Neuronal stem cell (in vitro differentiated cells): ENCODE measurements around the gene CHMP1A.

Source experiments
- DNase-seq: peaks from one replicate; pipeline ENCODE4 v3.0.0-alpha.2; 2013; ENCODE audit warnings: low spot score
- H2AFZ ChIP-seq: one replicate; pipeline ENCODE4 v1.6.1; 2013; ENCODE audit warnings: mild to moderate bottlenecking, low read length, inconsistent platforms
- H2AK5ac ChIP-seq: 2 replicates; pipeline ENCODE4 v1.6.1; 2013; ENCODE audit warnings: low read depth, mild to moderate bottlenecking, inconsistent platforms, low read length, moderate library complexity, mixed read lengths
- H2BK120ac ChIP-seq: 2 replicates; pipeline ENCODE4 v1.6.1; 2013; ENCODE audit warnings: low read depth, mild to moderate bottlenecking, inconsistent platforms, low read length, moderate library complexity, mixed read lengths
- H2BK12ac ChIP-seq: one replicate; pipeline ENCODE4 v1.6.1; 2013; ENCODE audit warnings: low read length, inconsistent platforms
- H2BK15ac ChIP-seq: 2 replicates; pipeline ENCODE4 v1.6.1; 2013; ENCODE audit warnings: mild to moderate bottlenecking, low read length, inconsistent platforms, mixed read lengths
- H2BK5ac ChIP-seq: one replicate; pipeline ENCODE4 v1.6.1; 2013; ENCODE audit warnings: inconsistent platforms, mild to moderate bottlenecking, low read length, moderate library complexity
- H3K14ac ChIP-seq: one replicate; pipeline ENCODE4 v1.6.1; 2013; ENCODE audit warnings: low read length, inconsistent platforms
- H3K18ac ChIP-seq: 2 replicates; pipeline ENCODE4 v1.6.1; 2013; ENCODE audit warnings: low read length, inconsistent platforms
- H3K23ac ChIP-seq: 2 replicates; pipeline ENCODE4 v1.6.1; 2013; ENCODE audit warnings: low read depth, mild to moderate bottlenecking, mixed read lengths, low read length, inconsistent platforms; ENCODE audit not compliant: poor library complexity
- H3K27ac ChIP-seq: replicated peaks from 3 replicates; pipeline ENCODE4 v1.5.1; 2013; ENCODE audit warnings: low read length, inconsistent platforms
- H3K27me3 ChIP-seq, 3 experiments: 2 replicates each; pipeline ENCODE4 v1.6.1; 2013; ENCODE audit warnings: low read length in 3 of 3, mild to moderate bottlenecking in 2 of 3, inconsistent platforms in 1 of 3, low read depth in 1 of 3, mixed read lengths in 1 of 3, moderate library complexity in 1 of 3; ENCODE audit not compliant: control insufficient read depth in 3 of 3, insufficient read depth in 3 of 3
- H3K36me3 ChIP-seq, 2 donors: replicated peaks in 1 of 2; 2 replicates each; pipeline ENCODE4 v1.6.1; 2013; ENCODE audit warnings: low read length in 2 of 2; ENCODE audit not compliant: control insufficient read depth in 2 of 2, insufficient read depth in 2 of 2
- H3K4ac ChIP-seq: 2 replicates; pipeline ENCODE4 v1.6.1; 2013; ENCODE audit warnings: inconsistent platforms, mild to moderate bottlenecking, low read length, moderate library complexity
- H3K4me1 ChIP-seq, 2 donors: 1 replicate in 1 of 2; 2 replicates in 1 of 2; pipeline ENCODE4 v1.6.1; 2013; ENCODE audit warnings: low read length in 2 of 2, low read depth in 1 of 2; ENCODE audit not compliant: control insufficient read depth in 2 of 2, insufficient read depth in 1 of 2
- H3K4me2 ChIP-seq: one replicate; pipeline ENCODE4 v1.6.1; 2013; ENCODE audit warnings: mild to moderate bottlenecking, low read length, inconsistent platforms; ENCODE audit not compliant: insufficient read depth, poor library complexity, severe bottlenecking
- H3K4me3 ChIP-seq, 2 donors: 2 replicates each; pipeline ENCODE4 v1.5.1; 2013; ENCODE audit warnings: low read length in 2 of 2, mild to moderate bottlenecking in 2 of 2, inconsistent platforms in 1 of 2, moderate library complexity in 1 of 2
- H3K79me1 ChIP-seq: one replicate; pipeline ENCODE4 v1.6.1; 2013; ENCODE audit warnings: low read depth, mild to moderate bottlenecking, inconsistent platforms, low read length, moderate library complexity
- H3K9ac ChIP-seq: one replicate; pipeline ENCODE4 v1.6.1; 2013; ENCODE audit warnings: mild to moderate bottlenecking, low read depth, low read length, inconsistent platforms; ENCODE audit not compliant: poor library complexity
- H3K9me3 ChIP-seq, 2 donors: replicated peaks in 1 of 2; 2 replicates each; pipeline versions ENCODE3 to v1.6.1; 2013; ENCODE audit warnings: low read length in 2 of 2, mild to moderate bottlenecking in 2 of 2, inconsistent platforms in 1 of 2, low read depth in 1 of 2, mixed read lengths in 1 of 2, moderate library complexity in 1 of 2; ENCODE audit not compliant: control insufficient read depth in 2 of 2, insufficient read depth in 1 of 2
- H4K8ac ChIP-seq: one replicate; pipeline ENCODE4 v1.6.1; 2013; ENCODE audit warnings: low read depth, mild to moderate bottlenecking, inconsistent platforms, low read length, moderate library complexity
- H4K91ac ChIP-seq: one replicate; pipeline ENCODE4 v1.6.1; 2013; ENCODE audit warnings: low read length, low read depth, mild to moderate bottlenecking, inconsistent platforms; ENCODE audit not compliant: poor library complexity
- WGBS, 2 donors: extraction: QIAGEN DNeasy Blood & Tissue Kit; methylation state at CpG; one replicate each; pipeline ENCODE4 v1.1.7; 2013; ENCODE audit warnings: missing lambda C conversion rate in 2 of 2, mixed read lengths in 1 of 2; ENCODE audit not compliant: insufficient read length in 2 of 2, insufficient replicate concordance in 1 of 2; ENCODE audit errors: extremely low coverage in 2 of 2; 5-methylcytosine and 5-hydroxymethylcytosine counted together

CHMP1A gene

DNA sequence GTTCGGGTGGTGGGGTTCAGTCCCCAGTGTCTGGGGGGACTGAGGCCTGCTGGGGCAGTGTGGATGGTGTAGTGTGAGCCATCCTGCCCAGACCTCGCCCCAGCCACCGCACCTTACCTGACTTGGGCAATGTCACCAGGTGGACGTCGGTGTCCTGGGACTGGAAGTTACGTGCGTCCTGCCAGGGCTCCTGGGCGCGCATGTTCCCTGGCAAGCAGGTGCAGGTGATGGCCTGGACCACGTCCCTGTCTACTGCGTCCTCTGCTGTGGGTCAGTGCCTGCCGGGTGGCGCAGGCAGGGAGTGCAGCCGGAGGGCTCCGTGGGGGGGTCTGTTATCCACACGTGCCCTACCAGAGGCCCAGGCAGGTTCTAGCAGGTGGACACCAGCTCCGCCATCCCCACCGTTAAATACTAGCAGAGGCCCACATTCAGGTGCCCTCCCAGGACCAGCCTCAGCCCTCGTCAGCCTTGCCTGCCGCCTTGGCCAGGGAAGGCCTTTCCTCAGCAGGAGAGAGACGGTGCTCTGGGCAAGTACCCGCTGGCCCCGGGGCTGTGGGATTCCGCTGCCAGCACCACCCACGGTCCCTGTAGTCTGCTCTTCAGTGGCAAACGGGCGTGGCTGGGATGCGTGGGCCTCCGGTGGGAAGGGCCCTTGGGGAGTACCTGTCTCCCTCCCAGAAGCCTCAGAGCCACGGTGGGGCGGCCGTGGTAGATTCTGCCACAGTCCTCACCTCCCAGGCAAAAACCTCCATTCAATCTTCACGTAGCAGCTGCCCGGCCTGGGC lies 52.1 kb downstream of the CHMP1A start:
- no peak overlapping the region for H3K4me2 ChIP-seq
- H2BK120ac ChIP-seq: peak overlapping the region; percentile 81
- H2BK5ac ChIP-seq: peak overlapping the region; percentile 87
- H2AK5ac ChIP-seq: peak overlapping the region; percentile 97
- H4K91ac ChIP-seq: no peak overlapping the region
- no peak overlapping the region for H3K27ac ChIP-seq
- H3K27me3 ChIP-seq: peaks cover 0 to 4% (median 0%) of the 10 kb centered on the region in 3 experiments
- peak overlapping the region; percentile 73 for H3K23ac ChIP-seq
- peak overlapping the region; percentile 87 for H3K18ac ChIP-seq
- WGBS, 2 donors: no CpG with 5 or more reads among the region's 34 CpGs
- H3K14ac ChIP-seq: no peak overlapping the region
- H2BK12ac ChIP-seq: peak overlapping the region; percentile 90
- DNase-seq: no peak
- no peaks in the 10 kb centered on the region for H3K9me3 ChIP-seq
- H3K36me3 ChIP-seq: no peaks in the 10 kb centered on the region
- H3K79me1 ChIP-seq: no peaks in the 10 kb centered on the region
- peak overlapping the region; percentile 60 for H3K9ac ChIP-seq
- H3K4me1 ChIP-seq: peaks cover 17 to 28% of the 10 kb centered on the region in 2 donors
- no peak overlapping the region for H2AFZ ChIP-seq
- H3K4ac ChIP-seq: no peak overlapping the region
- no peak overlapping the region for H4K8ac ChIP-seq
- H2BK15ac ChIP-seq: peak overlapping the region; percentile 94
- H3K4me3 ChIP-seq: no peak overlapping the region

DNA sequence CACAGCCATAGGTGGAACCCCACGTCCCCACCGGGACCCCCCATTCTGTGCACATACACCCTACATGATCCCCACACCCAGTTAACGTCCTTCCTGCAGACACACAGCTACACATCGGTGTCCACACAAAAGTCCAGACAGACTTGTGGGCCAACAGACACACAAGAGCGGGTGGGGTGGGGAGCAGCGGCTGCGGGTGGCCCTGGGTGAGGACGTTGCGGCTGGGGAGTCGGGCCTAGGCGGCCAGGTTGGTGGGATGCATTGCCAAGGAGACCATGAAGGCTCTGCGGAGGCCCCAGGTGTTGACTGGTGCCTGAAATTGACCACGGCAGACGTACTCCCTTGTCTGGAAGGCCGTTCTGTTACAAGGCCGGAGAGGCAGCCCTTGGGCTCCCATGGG lies 52.7 kb downstream of the CHMP1A start:
- peak overlapping the region; percentile 94 for H2BK15ac ChIP-seq
- no peak overlapping the region for H4K8ac ChIP-seq
- H3K4me2 ChIP-seq: no peak overlapping the region
- DNase-seq: no peak
- H3K9me3 ChIP-seq: no peaks in the 10 kb centered on the region
- H2BK12ac ChIP-seq: peak overlapping the region; percentile 90
- H3K14ac ChIP-seq: peak overlapping the region; percentile 0
- WGBS, 2 donors: no CpG with 5 or more reads among the region's 16 CpGs
- no peak overlapping the region for H3K4ac ChIP-seq
- peak overlapping the region; percentile 81 for H2BK120ac ChIP-seq
- peak overlapping the region; percentile 97 for H2AK5ac ChIP-seq
- H2BK5ac ChIP-seq: no peak overlapping the region
- peaks cover 0 to 4% (median 0%) of the 10 kb centered on the region in 3 experiments for H3K27me3 ChIP-seq
- H3K23ac ChIP-seq: peak overlapping the region; percentile 73
- H3K9ac ChIP-seq: no peak overlapping the region
- no peak overlapping the region for H3K27ac ChIP-seq
- no peaks in the 10 kb centered on the region for H3K79me1 ChIP-seq
- H3K4me1 ChIP-seq: peaks cover 17 to 34% of the 10 kb centered on the region in 2 donors
- H4K91ac ChIP-seq: no peak overlapping the region
- no peak overlapping the region for H3K4me3 ChIP-seq
- no peak overlapping the region for H2AFZ ChIP-seq
- H3K36me3 ChIP-seq: no peaks in the 10 kb centered on the region
- H3K18ac ChIP-seq: no peak overlapping the region

DNA sequence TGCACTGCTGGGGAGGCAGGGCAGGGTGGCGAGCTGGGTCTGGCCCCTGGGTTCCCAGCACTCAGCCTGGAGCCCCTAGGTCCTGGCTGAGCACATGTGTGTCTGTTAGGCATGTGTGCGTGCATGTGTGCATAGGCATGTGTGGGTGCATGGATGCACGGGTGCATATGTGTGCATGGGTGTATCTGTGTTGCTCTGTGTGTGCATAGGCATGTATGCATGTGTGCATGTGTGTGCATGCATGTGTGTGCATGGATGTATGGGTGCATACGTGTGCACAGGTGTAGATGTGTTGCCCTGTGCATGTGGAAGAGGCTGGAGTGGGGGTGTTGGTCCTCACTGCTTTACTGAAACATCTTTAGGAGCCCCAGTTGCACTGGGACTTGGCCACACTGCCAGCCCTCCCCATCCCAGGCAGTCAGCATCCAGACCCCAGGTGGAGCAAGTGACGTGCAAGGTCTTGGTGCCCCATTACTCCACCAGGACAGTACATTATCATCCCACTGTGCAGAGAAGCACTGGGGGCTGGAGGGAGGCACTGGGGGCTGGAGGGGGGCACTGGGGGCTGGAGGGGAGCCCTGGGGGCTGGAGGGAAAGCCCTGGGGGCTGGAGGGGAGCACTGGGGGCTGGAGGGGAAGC lies 54.4 kb downstream of the CHMP1A start:
- no peaks in the 10 kb centered on the region for H3K79me1 ChIP-seq
- H3K4me2 ChIP-seq: no peak overlapping the region
- no peaks in the 10 kb centered on the region for H3K36me3 ChIP-seq
- H3K18ac ChIP-seq: peak overlapping the region; percentile 69
- H2AK5ac ChIP-seq: peak overlapping the region; percentile 93
- DNase-seq: no peak
- H2BK120ac ChIP-seq: no peak overlapping the region
- H2BK15ac ChIP-seq: no peak overlapping the region
- H3K9me3 ChIP-seq: no peaks in the 10 kb centered on the region
- no peak overlapping the region for H3K4ac ChIP-seq
- H3K9ac ChIP-seq: no peak overlapping the region
- peaks cover 0 to 4% (median 0%) of the 10 kb centered on the region in 3 experiments for H3K27me3 ChIP-seq
- H4K91ac ChIP-seq: no peak overlapping the region
- H3K14ac ChIP-seq: no peak overlapping the region
- peak overlapping the region in 1 of 2 donors; percentile 12 for H3K4me3 ChIP-seq
- WGBS, 2 donors: no CpG with 5 or more reads among the region's 5 CpGs
- no peak overlapping the region for H3K27ac ChIP-seq
- H2BK5ac ChIP-seq: no peak overlapping the region
- H2BK12ac ChIP-seq: peak overlapping the region; percentile 5
- H2AFZ ChIP-seq: peak overlapping the region; percentile 53
- H3K4me1 ChIP-seq: peaks cover 20 to 35% of the 10 kb centered on the region in 2 donors
- H3K23ac ChIP-seq: peak overlapping the region; percentile 12
- H4K8ac ChIP-seq: no peak overlapping the region
